LNCAP (cell line): ENCODE results near the gene SHROOM1.

Experiments
- TF ChIP-seq, protein P1 (sequence below): fragments of 450-650 bp; IDR thresholded peaks from 2 replicates; pipeline ENCODE4 v1.5.1; 2017; ENCODE audit warnings: mild to moderate bottlenecking

The SHROOM1 gene

GRCh38 chr5:132859889-132860437, 29.5 kb upstream of the SHROOM1 start:
- TF ChIP-seq, protein P1, sequence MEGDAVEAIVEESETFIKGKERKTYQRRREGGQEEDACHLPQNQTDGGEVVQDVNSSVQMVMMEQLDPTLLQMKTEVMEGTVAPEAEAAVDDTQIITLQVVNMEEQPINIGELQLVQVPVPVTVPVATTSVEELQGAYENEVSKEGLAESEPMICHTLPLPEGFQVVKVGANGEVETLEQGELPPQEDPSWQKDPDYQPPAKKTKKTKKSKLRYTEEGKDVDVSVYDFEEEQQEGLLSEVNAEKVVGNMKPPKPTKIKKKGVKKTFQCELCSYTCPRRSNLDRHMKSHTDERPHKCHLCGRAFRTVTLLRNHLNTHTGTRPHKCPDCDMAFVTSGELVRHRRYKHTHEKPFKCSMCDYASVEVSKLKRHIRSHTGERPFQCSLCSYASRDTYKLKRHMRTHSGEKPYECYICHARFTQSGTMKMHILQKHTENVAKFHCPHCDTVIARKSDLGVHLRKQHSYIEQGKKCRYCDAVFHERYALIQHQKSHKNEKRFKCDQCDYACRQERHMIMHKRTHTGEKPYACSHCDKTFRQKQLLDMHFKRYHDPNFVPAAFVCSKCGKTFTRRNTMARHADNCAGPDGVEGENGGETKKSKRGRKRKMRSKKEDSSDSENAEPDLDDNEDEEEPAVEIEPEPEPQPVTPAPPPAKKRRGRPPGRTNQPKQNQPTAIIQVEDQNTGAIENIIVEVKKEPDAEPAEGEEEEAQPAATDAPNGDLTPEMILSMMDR = no peak

DNA sequence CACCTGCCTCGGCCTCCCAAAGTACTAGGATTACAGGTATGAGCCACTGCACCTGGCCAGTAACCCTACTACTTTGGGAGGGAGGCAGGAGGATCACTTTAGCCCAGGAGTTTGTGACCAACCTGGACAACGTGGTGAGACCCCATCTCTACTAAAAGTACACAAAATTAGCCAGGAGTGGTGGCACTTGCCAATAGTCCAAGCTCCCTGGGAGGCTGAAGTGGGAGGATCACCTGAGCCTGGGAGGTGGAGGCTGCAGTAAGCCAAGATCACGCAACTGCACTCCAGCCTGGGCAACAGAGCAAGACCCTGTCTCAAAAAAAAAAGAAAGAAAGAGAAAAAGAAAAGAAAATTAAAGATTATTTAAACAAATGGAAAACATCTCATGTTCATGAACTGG, 25.6 kb upstream of the SHROOM1 start:
- TF ChIP-seq, protein P1 = no peak

- TF ChIP-seq, protein P1 = no peak
Measured at GRCh38 chr5:132854301-132854700, 23.9 kb upstream of the SHROOM1 start.

DNA sequence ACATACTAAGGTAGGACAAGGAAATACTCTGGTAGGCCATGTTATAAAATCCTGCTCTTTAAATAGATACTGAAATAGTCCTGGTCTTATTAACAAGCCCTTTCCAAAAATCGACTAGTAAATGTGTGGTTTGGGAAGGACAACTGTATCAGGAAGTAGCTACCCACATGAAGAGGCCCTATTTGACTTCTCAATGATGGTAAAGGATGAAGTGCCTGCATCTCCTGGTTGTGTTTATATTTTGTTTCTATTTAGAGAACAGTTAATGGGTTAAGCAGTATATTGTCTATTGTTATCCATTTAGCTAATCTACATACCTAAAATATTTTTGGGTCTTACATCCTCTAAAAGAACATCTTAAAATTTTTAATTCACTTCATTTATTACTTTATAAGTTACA, 23.3 kb upstream of the SHROOM1 start:
- TF ChIP-seq, protein P1 = no peak

DNA sequence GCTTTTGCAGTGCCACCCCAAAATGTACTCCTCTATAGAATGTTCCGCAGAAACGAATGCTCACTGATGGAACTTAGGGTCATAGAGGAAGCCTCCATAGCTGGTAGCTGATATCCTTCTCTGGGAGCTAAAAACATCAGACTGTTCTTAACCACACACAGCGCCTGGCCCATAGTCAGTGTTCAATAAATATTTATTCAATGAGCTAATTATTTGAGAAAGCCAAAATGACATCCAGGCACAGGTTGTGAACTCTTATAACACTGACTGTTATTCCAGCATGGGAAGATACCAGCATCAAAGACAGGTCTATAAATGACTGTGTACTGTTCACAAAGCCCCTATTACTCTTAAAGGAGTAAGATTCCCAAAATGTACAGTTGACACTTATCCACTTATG, 22.9 kb upstream of the SHROOM1 start:
- TF ChIP-seq, protein P1 = no peak

DNA sequence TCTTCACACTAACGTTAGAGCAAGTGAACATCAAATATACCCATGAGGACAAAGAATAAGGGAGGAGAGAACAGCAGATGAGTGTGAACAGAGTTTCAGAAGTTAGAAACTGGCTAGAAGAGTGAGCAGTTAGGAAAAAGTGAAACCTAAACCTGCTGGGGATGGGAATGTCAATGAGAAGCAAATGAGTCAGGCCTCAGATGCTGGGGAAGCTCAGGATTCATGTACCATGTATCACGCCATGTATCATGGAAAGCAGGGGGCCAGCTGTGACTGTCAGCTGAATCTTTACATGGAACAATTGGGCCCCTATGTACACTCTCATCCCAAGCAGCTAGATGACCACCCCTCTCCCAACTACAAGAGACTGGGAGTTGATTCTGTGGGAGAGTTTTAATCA, 19.6 kb upstream of the SHROOM1 start:
- TF ChIP-seq, protein P1 = no peak

DNA sequence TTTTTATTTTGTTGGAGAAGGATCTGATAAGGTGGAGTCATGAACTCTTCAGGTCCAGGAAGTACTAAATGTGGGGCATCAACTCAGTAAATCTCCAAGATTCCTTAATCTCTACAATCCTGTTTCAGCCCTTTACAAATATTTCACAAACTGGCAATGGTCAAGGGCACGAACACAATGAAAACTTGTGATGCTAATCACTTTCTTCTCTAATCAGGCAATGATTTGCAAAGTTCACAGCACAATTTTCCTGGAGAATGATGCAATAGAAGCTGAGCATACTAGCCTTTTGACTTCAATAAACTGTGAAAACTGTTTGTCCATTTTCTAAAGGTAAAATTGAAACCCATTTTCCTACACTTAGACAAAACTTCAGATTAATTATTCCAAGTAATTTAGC, 18.9 kb upstream of the SHROOM1 start:
- TF ChIP-seq, protein P1 = no peak

GRCh38 chr5:132848270-132848669, 17.8 kb upstream of the SHROOM1 start:
- TF ChIP-seq, protein P1 = no peak
